Esophagus squamous epithelium (tissue), 4 donors: Measurements from ENCODE around the gene OR4K13.

ENCODE experiments used
- POLR2A ChIP-seq, 4 donors: fragments of 450-650 bp; IDR thresholded peaks; one replicate each; pipeline ENCODE4 v1.6.1; 2017; ENCODE audit warnings: antibody characterized with exemption in 4 of 4, mild to moderate bottlenecking in 4 of 4, moderate library complexity in 3 of 4
- TF ChIP-seq, protein P1 (sequence below), 6 experiments: fragments of 450-650 bp in 4 of 6; fragments of 200-600 bp in 2 of 6; sonication (generic) in 2 of 6; IDR thresholded peaks; one replicate each; pipeline ENCODE4 v1.5.1; 2016 to 2019; ENCODE audit warnings: antibody characterized with exemption in 6 of 6, mild to moderate bottlenecking in 4 of 6, moderate library complexity in 4 of 6

GRCh38 chr14:20048202-20048601, 12.4 kb upstream of the OR4K13 start:
- TF ChIP-seq, protein P1, sequence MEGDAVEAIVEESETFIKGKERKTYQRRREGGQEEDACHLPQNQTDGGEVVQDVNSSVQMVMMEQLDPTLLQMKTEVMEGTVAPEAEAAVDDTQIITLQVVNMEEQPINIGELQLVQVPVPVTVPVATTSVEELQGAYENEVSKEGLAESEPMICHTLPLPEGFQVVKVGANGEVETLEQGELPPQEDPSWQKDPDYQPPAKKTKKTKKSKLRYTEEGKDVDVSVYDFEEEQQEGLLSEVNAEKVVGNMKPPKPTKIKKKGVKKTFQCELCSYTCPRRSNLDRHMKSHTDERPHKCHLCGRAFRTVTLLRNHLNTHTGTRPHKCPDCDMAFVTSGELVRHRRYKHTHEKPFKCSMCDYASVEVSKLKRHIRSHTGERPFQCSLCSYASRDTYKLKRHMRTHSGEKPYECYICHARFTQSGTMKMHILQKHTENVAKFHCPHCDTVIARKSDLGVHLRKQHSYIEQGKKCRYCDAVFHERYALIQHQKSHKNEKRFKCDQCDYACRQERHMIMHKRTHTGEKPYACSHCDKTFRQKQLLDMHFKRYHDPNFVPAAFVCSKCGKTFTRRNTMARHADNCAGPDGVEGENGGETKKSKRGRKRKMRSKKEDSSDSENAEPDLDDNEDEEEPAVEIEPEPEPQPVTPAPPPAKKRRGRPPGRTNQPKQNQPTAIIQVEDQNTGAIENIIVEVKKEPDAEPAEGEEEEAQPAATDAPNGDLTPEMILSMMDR (IDR thresholded peaks at IDR 0.05): no peak
- TF ChIP-seq POLR2A (IDR thresholded peaks at IDR 0.05): no peak
